Activated CD8-positive, alpha-beta T cell treated with anti-CD3 and anti-CD28 coated beads for 36 hours (primary cell): ENCODE measurements around the gene CDC14A. TPM values are rescaled to one million over a fixed set of nuclear protein-coding genes. Genes with fewer than 3 reads are reported as not detected.
A peak's percentile ranks its signal among the peaks of the same experiment; 100 is the strongest.
"Not testable (repeated sequence)": the region's sequence is repeated elsewhere in the genome, so short reads cannot be mapped to it uniquely, and the experiment has no call there.

Source experiments
- ATAC-seq: fragments of 200-7000 bp; cut with Tn5 transposase; one replicate; pipeline ENCODE4 v1.10.0; 2021; ENCODE audit warnings: mild to moderate bottlenecking, moderate library complexity
- CTCF ChIA-PET: fragments of 350-600 bp; sonication (Branson Sonifier 250); formaldehyde crosslinking; loops from one replicate; lab custom pipeline; 2021; ENCODE audit warnings: antibody characterized with exemption; lab: Charles Lee
- POLR2A ChIA-PET: fragments of 350-600 bp; sonication (Branson Sonifier 250); formaldehyde crosslinking; loops from one replicate; lab custom pipeline; 2021; ENCODE audit warnings: antibody characterized with exemption; lab: Charles Lee
- DNase-seq: peaks from one replicate; pipeline ENCODE4 v3.0.0-alpha.2; 2020
- H3K27ac Mint-ChIP-seq: one replicate; pipeline ENCODE4 v1.8.0; 2021; ENCODE audit warnings: mild to moderate bottlenecking, mixed read lengths
- H3K27me3 Mint-ChIP-seq: one replicate; pipeline ENCODE4 v1.8.0; 2021; ENCODE audit warnings: mixed read lengths
- H3K36me3 Mint-ChIP-seq: one replicate; pipeline ENCODE4 v1.8.0; 2021; ENCODE audit warnings: low read depth, mixed read lengths
- H3K4me1 Mint-ChIP-seq: one replicate; pipeline ENCODE4 v1.8.0; 2021; ENCODE audit warnings: low read depth, mixed read lengths
- H3K4me3 Mint-ChIP-seq: one replicate; pipeline ENCODE4 v1.8.0; 2021; ENCODE audit warnings: mild to moderate bottlenecking, moderate library complexity, mixed read lengths
- H3K9me3 Mint-ChIP-seq: one replicate; pipeline ENCODE4 v1.8.0; 2021; ENCODE audit warnings: mixed read lengths
- CTCF ChIP-seq: fragments of 200-600 bp; IDR thresholded peaks from one replicate; pipeline ENCODE4 v1.8.0; 2022; ENCODE audit warnings: antibody characterized with exemption, mild to moderate bottlenecking
- intact Hi-C: fragments of 100-400 bp; cut with micrococcal nuclease; formaldehyde crosslinking; loops from one replicate; pipeline ENCODE4 v1.10.0; 2022
- total RNA-seq, 2 experiments: library from RNA; stranded (reverse); gene quantifications; one replicate each; pipeline ENCODE4 v1.2.3, GENCODE V29; 2021

Gene CDC14A
- total RNA-seq, 2 experiments from 2014 or later: 14.3 to 17.2 TPM

GRCh38 chr1:100323419-100324106 is 28.7 kb upstream of the CDC14A start:
- no peak overlapping the region for H3K4me3 Mint-ChIP-seq
- peaks cover 3% of the 10 kb centered on the region for H3K36me3 Mint-ChIP-seq
- POLR2A ChIA-PET: no interaction called here
- no peak for DNase-seq
- H3K4me1 Mint-ChIP-seq: peaks cover 12% of the 10 kb centered on the region
- intact Hi-C loops: no loop called here
- no peaks in the 10 kb centered on the region for H3K27me3 Mint-ChIP-seq
- no peak for TF ChIP-seq CTCF
- peak overlapping the region; percentile 70 for H3K27ac Mint-ChIP-seq
- no peak for ATAC-seq
- CTCF ChIA-PET: interaction anchor here (1.1 kb wide), 1 partner anchor 136 kb away, joined by 4 read pairs; no protein-coding TSS in a partner anchor
- peaks cover 7% of the 10 kb centered on the region for H3K9me3 Mint-ChIP-seq

- Mint-ChIP-seq H3K4me1 (peaks cover 12% of the 10 kb centered on the region), H3K27ac (no peak overlapping the region), H3K9me3 (peaks cover 2% of the 10 kb centered on the region), H3K36me3 (peaks cover 3% of the 10 kb centered on the region), H3K4me3 (no peak overlapping the region), H3K27me3 (no peaks in the 10 kb centered on the region)
- no peak for TF ChIP-seq CTCF
- intact Hi-C loops: no loop called here
- CTCF ChIA-PET: interaction anchor here (0.7 kb wide), 1 partner anchor 129 kb away, joined by 3 read pairs; no protein-coding TSS in a partner anchor
- DNase-seq (no peak), ATAC-seq (no peak)
- POLR2A ChIA-PET: no interaction called here
These were observed 26.6 kb upstream of the CDC14A start for GRCh38 chr1:100325415-100326324.

- POLR2A ChIA-PET, H3K36me3 Mint-ChIP-seq, H3K27ac Mint-ChIP-seq, ATAC-seq, H3K9me3 Mint-ChIP-seq, H3K27me3 Mint-ChIP-seq, DNase-seq, H3K4me3 Mint-ChIP-seq, CTCF ChIA-PET, intact Hi-C loops: not testable (repeated sequence)
- H3K4me1 Mint-ChIP-seq: peaks cover 12% of the 10 kb centered on the region
These were observed 26.0 kb upstream of the CDC14A start for GRCh38 chr1:100326325-100326670.

- ChIA-PET POLR2A (interaction anchor here (0.6 to 0.7 kb wide), 2 partner anchors 10 to 238 kb away, joined by 3 to 4 read pairs; no protein-coding TSS in a partner anchor), CTCF (interaction anchor here (1.1 kb wide), 1 partner anchor 131 kb away, joined by 3 read pairs; no protein-coding TSS in a partner anchor)
- Mint-ChIP-seq H3K27ac (no peak overlapping the region), H3K4me3 (no peak overlapping the region), H3K9me3 (no peaks in the 10 kb centered on the region), H3K36me3 (no peaks in the 10 kb centered on the region), H3K27me3 (no peaks in the 10 kb centered on the region), H3K4me1 (peaks cover 3% of the 10 kb centered on the region)
- intact Hi-C loops: no loop called here
- no peak for ATAC-seq
- no peak for TF ChIP-seq CTCF
- no peak for DNase-seq
These were observed 24.2 kb upstream of the CDC14A start for GRCh38 chr1:100328133-100328532.

- H3K36me3 Mint-ChIP-seq, POLR2A ChIA-PET, intact Hi-C loops, H3K4me3 Mint-ChIP-seq, ATAC-seq, DNase-seq, H3K4me1 Mint-ChIP-seq, H3K9me3 Mint-ChIP-seq, H3K27me3 Mint-ChIP-seq, H3K27ac Mint-ChIP-seq, CTCF ChIA-PET: not testable (repeated sequence)
These were observed 21.2 kb upstream of the CDC14A start for GRCh38 chr1:100331146-100331545.
